Gastroesophageal sphincter (tissue), 3 donors: ENCODE results near the gene SLC10A4.

ENCODE experiments used
- EP300 ChIP-seq: sonication (generic); formaldehyde crosslinking; IDR thresholded peaks from one replicate; pipeline ENCODE4 v1.6.1; 2017; ENCODE audit warnings: antibody characterized with exemption, mild to moderate bottlenecking
- TF ChIP-seq, protein P1 (sequence below), 4 experiments: fragments of 200-600 bp in 2 of 4; fragments of 450-650 bp in 2 of 4; sonication (generic) in 1 of 4; IDR thresholded peaks; one replicate each; pipeline ENCODE4 v1.5.1; 2017 to 2019; ENCODE audit warnings: antibody characterized with exemption in 4 of 4, mild to moderate bottlenecking in 2 of 4, moderate library complexity in 2 of 4

DNA sequence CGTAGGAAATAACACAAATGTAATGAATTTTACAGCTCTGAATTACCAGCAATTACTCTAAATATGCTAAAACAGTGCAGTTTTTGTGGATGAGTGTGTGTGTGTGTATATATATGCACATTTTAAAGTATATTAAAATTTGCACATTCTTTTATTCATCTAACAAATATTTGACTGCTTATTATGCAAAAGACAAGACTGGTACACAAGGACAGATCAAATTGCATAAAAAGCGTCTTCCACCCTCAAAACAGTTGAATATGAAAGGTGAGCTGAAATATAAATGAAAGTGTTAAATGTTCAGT, 20.8 kb downstream of the SLC10A4 start:
- TF ChIP-seq, protein P1, sequence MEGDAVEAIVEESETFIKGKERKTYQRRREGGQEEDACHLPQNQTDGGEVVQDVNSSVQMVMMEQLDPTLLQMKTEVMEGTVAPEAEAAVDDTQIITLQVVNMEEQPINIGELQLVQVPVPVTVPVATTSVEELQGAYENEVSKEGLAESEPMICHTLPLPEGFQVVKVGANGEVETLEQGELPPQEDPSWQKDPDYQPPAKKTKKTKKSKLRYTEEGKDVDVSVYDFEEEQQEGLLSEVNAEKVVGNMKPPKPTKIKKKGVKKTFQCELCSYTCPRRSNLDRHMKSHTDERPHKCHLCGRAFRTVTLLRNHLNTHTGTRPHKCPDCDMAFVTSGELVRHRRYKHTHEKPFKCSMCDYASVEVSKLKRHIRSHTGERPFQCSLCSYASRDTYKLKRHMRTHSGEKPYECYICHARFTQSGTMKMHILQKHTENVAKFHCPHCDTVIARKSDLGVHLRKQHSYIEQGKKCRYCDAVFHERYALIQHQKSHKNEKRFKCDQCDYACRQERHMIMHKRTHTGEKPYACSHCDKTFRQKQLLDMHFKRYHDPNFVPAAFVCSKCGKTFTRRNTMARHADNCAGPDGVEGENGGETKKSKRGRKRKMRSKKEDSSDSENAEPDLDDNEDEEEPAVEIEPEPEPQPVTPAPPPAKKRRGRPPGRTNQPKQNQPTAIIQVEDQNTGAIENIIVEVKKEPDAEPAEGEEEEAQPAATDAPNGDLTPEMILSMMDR (IDR thresholded peaks at IDR 0.05), result no peak
- TF ChIP-seq EP300, result no peak
